Adrenal gland (tissue), 5 donors: Measurements from ENCODE around the gene ARHGAP6.

Experiments
- POLR2A ChIP-seq, 2 donors: fragments of 450-650 bp; IDR thresholded peaks; one replicate each; pipeline ENCODE4 v1.6.1; 2017; ENCODE audit warnings: antibody characterized with exemption in 2 of 2, mild to moderate bottlenecking in 2 of 2, moderate library complexity in 1 of 2
- TF ChIP-seq, protein P1 (sequence below), 6 experiments: fragments of 450-650 bp in 4 of 6; fragments of 200-600 bp in 2 of 6; sonication (generic) in 1 of 6; IDR thresholded peaks; 1 replicate in 5 of 6; 2 replicates in 1 of 6; pipeline versions ENCODE4 v1.5.1 to v1.8.0; 2016 to 2021; ENCODE audit warnings: antibody characterized with exemption in 6 of 6, mild to moderate bottlenecking in 2 of 6, moderate library complexity in 1 of 6
- donor health status: DM: no; HTN: no; CAD: no.

- TF ChIP-seq, protein P1, sequence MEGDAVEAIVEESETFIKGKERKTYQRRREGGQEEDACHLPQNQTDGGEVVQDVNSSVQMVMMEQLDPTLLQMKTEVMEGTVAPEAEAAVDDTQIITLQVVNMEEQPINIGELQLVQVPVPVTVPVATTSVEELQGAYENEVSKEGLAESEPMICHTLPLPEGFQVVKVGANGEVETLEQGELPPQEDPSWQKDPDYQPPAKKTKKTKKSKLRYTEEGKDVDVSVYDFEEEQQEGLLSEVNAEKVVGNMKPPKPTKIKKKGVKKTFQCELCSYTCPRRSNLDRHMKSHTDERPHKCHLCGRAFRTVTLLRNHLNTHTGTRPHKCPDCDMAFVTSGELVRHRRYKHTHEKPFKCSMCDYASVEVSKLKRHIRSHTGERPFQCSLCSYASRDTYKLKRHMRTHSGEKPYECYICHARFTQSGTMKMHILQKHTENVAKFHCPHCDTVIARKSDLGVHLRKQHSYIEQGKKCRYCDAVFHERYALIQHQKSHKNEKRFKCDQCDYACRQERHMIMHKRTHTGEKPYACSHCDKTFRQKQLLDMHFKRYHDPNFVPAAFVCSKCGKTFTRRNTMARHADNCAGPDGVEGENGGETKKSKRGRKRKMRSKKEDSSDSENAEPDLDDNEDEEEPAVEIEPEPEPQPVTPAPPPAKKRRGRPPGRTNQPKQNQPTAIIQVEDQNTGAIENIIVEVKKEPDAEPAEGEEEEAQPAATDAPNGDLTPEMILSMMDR (IDR thresholded peaks at IDR 0.05): no peak
- no peak for TF ChIP-seq POLR2A (IDR thresholded peaks at IDR 0.05)
These were observed 310.3 kb downstream of the ARHGAP6 start for GRCh38 chrX:11355259-11355909.
